Fibroblast of the conjunctiva (primary cell): ENCODE results near the gene CPT1B.
"Not testable (repeated sequence)": the region's sequence is repeated elsewhere in the genome, so short reads cannot be mapped to it uniquely, and the experiment has no call there.

ENCODE experiments used
- DNase-seq: peaks from one replicate; pipeline ENCODE4 v3.0.0-alpha.2; 2010; ENCODE audit warnings: low read depth

Gene CPT1B

DNA sequence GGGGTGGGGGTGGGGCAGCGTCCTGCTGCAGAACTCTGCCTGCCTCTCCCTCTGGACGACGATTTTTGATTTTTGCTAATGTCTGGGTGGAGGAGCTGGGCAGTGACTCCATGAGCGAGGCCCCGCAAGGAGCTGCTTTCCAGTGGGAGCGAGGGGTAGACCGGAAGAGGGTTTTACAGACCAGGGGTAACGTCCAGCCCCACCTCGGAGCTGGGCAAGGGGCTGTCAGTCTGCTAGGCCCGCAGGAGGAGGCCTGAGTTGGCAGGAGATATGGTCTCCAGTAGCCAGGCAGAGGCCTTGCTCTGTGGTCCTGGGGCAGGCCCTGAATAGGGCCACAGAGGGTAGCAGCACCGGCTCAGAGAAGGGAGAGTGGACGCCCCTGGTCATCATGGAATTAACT is 31.4 kb upstream of the CPT1B start:
- DNase-seq, result no peak

- no peak for DNase-seq
Observed at GRCh38 chr22:50608996-50609395, 30.8 kb upstream of the CPT1B start.

GRCh38 chr22:50608058-50608840 is 30.0 kb upstream of the CPT1B start:
- DNase-seq, result not testable (repeated sequence)

- no peak for DNase-seq
Observed at GRCh38 chr22:50607659-50608020, 29.4 kb upstream of the CPT1B start.

DNA sequence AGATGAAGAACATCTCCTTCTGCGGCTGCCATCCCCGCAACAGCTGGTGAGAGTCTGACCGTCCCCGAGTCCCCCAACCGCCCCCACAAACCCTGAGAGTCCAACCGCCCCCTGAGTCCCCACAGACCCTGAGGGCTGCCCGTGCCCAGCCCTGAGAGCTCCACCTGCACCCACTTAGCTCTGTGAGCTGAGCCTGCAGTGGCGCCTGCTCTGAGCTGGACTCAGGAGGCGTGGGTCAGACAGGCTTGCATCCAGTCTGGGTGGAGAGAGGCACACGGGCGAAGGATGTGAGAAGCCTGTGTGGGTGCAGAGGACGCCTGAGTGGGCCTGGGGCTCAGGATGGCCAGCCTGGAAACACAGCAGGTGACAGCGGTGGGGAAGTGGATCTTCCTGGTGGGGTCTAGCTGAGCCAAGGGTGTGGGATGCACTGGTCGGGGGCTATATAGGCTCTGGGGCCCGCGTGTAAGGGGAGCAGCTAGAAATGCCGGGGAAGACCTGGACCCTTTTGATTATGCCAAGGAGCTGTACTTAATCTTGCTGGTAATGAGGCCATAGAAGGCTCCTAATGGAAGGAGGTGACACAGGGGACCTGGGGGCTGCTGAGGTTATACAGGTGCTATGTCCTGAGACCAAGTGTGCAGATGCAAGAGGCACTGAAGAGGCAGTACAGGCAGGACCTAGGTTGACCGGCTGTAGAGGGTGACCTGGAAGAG is 28.9 kb upstream of the CPT1B start:
- no peak for DNase-seq

DNA sequence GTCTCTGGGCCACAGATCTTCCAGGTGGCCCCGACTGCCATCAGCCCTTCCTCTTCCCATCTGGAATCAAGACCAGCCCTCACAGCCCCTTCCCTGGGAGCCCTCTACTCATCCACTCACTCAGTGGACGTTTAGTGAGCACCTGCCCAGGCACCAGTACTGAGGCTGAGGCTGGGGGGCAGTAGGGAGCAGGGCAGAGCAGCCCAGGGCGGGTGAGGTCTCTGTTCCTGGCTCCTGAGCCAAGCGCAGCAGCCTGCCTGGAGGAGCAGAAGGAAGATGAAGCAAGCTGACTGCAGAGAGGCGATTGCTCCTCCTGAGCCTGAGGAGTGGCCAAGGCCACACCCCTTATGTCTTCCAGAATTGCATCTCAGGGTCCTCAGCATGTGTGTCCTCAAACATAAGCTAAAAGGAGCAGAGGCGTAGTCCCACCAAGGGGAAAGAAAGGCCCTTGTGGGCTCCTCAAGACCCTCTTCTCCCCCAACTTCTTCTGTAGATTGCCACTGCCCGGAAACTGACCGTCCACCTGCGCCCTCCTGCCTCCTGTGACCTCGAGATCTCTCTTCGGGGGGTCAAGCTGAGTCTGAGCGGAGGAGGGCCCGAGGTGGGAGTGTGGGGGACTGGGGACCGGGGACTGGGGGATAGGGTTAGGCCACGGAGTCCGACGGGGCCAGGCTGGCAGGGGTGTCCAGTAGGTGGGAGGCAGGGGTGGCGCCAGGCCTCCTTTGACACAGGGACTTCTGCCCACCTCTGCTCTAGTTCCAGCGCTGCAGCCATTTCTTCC is 28.1 kb upstream of the CPT1B start:
- DNase-seq, result no peak

- DNase-seq, result no peak
Observed at GRCh38 chr22:50605613-50606074, 27.4 kb upstream of the CPT1B start.

DNA sequence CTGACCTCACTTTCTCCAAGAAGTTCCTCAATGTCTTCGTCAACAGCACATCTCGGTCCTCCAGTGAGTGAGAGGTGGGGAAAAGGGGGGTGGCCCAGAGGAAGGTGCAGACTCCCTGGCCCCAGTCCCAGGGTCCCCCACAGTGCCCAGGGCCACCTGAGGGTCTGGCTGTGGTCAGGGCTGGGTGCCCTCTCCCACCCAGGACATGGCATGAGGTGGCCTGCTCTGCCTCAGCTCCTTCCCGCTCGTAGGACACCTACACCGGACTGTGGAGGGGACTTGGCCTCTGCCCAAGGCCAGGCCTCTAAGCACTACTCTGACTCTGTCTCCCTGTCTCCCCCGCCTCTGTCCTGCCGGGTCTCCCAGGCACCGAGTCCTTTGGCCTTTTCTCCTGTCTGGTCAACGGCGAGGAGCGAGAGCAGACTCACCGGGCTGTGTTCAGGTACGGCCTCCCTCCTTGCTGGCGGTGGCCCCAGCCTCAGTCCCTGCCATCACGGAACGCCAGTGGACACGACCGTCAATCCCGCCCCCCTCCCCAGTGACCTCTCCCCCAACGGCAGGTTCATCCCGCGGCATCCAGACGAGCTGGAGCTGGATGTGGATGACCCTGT is 26.9 kb upstream of the CPT1B start:
- DNase-seq, result no peak

DNA sequence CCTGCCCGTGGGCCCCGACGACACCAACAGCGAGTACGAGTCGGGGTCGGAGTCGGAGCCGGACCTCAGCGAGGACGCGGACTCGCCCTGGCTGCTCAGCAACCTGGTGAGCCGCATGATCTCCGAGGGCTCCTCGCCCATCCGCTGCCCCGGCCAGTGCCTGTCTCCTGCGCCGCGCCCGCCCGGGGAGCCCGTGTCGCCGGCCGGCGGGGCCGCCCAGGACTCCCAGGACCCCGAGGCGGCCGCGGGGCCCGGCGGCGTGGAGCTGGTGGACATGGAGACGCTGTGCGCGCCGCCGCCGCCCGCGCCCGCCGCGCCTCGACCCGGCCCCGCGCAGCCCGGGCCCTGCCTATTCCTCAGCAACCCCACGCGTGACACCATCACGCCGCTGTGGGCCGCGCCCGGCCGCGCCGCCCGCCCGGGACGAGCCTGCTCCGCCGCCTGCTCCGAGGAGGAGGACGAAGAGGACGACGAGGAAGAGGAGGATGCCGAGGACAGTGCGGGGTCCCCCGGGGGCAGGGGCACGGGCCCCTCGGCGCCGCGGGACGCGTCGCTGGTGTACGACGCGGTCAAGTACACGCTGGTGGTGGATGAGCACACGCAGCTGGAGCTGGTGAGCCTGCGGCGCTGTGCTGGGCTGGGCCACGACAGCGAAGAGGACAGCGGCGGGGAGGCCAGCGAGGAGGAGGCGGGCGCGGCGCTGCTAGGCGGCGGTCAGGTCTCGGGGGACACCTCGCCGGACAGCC is 26.2 kb upstream of the CPT1B start:
- DNase-seq, result no peak

- no peak for DNase-seq
Observed at GRCh38 chr22:50603511-50604255, 25.5 kb upstream of the CPT1B start.

DNA sequence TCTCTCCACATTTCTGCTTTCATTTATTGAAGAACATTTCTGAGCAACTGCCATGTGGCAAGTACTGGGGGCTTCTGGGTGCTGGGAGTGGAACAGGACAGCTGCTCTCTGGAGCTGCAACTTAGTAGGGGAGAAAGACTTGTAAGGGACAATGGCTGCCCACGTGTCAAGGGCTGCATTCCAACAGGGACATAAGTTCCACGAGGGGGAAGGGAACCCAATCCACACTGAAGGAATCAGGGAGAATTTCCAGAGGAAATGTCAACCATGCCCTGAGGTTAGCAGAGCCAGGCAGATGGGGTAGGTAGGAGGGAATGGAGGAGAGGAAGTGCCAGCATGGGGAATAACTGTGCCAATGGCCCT is 24.1 kb upstream of the CPT1B start:
- no peak for DNase-seq

DNA sequence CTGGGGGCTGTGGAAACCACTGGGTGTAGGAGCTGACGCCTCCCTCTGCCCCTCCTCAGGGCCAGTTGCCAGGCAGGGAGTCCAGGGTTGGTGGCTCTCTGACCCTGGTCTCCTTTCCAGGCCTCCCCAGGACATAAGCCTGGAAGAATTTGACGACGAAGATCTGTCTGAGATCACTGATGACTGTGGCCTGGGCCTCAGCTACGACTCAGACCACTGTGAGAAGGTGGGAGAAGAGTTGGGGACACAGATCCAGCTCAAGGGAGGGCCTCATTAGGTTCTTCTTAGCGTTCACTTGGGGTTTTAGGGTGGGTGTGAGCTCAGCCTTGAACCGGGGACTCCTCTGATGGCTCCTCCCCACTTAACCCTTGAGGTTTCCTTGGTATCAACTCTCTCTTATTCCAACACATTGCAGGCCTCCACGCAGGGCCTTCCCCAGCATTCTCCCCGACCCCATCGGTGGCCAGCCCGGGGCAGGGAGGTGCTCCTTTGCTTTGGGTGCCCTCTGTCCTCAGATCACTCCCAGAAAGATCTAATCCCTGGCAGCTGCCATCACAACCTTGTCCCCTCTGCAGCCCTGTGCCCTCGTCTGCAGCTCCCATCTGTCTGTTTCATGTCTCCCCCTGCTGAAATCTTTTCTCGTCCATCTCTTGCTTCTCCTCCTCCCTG is 23.6 kb upstream of the CPT1B start:
- DNase-seq, result no peak

GRCh38 chr22:50600967-50601668 is 22.9 kb upstream of the CPT1B start:
- no peak for DNase-seq

DNA sequence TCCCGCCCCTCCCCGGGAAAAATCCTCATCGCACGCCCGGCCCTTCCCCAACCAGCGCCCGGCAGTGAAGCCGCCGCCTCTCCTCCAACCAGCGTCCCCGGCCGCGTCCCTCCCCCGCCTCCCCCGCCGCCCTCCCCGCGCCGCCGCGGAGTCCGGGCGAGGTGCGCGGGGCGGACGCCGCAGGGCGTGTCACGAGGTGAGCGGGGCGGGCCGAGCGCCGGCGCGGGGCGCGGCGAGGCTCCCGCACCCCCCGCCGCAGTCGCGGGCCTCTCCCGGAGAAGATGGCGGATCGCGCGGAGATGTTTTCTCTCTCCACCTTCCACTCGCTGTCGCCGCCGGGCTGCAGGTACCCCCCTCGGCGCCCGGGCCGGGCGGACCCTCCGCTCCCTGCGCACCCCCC is 22.3 kb upstream of the CPT1B start, which contains the start of gene MAPK8IP2:
Gene MAPK8IP2 (plus strand): TSS at position 256 of the 400 bp plus-strand sequence. CDS start 26 bp downstream, at position 282.
- DNase-seq, result no peak

DNA sequence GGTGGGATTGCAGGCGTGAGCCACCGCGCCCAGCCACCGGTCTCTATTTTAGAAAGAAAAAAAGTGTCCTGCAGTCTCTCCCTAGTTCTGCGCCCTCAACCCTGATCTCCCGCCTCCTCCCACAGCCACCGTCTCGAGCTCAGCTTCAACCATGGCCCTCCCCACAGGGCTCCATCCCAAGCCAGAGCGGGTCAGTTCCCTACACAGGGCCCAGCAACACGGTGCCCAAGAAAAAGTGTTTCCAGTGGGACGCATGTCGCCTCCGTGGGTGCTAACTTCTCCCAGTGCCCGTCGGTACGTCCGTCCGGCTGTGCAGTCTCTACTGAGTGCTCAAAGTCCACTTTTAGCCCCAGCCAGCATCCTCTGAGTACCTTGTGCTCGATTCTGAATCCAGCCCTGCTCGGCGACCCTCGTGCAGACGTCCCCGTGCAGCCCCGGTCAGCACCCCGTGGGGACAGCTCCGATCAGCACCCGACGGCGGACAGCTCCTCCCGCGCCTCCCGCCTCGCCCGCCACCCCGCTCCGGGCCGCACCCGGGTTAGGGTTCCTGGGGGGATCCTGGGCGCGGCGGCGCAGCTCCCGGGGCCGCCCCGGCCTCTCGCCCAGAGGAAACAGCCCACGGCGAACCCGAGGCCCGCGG is 21.7 kb upstream of the CPT1B start:
- no peak for DNase-seq

DNA sequence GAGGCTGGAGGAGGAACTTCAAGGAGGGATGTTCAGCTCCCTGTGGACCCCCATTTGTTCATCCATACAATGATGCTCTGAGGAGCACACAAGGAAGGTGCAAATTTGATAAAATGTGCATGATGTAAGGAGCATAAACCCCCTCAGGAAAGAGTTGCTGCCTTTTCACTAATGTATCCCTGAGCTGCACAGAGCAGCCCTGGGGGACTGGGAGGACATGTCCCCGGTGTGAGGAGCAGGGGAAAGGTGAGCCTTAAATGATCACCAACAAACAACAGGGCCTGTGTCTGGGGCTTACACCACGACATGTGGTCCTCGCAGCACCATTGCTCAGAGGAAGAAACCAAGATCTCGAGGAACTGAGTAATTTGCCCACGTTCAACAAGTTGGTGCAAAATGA is 18.9 kb upstream of the CPT1B start:
- no peak for DNase-seq

- no peak for DNase-seq
Observed at GRCh38 chr22:50595189-50595588, 17.0 kb upstream of the CPT1B start.

DNA sequence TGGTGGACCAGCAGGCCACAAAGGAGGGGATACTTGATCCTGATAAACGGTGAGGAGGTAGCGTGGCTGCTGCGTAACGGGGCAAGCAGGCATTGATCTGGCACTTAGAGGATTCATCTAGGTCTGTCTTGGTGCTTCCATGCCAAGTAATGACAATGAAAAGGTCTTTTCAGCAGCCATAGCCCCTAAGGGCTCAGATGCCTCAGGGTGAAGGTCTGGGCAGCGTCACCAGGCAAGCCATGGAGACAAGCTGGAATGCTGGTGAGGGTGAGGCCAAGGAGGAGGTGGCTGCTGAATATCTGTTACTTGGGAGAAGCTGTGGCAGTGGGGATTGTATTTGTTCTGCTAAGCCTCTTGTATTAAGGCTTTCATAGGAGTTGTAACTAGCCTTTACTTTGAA is 9.2 kb upstream of the CPT1B start:
- no peak for DNase-seq

DNA sequence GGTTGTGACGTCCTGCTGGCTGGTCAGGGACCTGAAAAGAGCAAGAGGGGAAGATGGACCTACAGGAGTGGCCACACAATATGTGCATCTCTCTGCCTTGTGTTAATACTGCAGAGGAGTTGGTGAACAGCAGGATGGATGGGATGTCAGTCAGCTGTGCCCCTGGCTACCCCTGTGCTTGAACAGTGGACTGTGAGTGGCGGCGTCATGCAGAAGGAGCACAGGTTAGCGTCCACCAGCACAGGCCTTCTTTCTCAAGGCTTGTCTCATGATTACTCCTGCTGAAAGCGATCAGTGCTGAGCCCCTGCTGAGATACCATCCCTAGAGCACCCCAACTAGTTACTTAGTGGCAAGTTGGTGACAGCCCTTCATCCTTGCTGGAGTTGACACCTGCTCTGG is 8.2 kb upstream of the CPT1B start:
- no peak for DNase-seq
